Measurements from ENCODE around the gene MLLT6.

The MLLT6 gene

GRCh38 chr17:38674749-38675615, 30.1 kb upstream of the MLLT6 start, which contains the start of gene EPOP:
Gene EPOP, minus strand, starts transcription at chr17:38674957. Its CDS starts 462 bp downstream, at chr17:38674495.
- H3K9me3 ChIP-seq, result no peaks in the 10 kb centered on the region
- no peaks in the 10 kb centered on the region for H3K36me3 ChIP-seq
- peaks cover 11% of the 10 kb centered on the region for H3K27me3 ChIP-seq
- peak; percentile 96 for DNase-seq
- no peak for TF ChIP-seq CTCF (IDR thresholded peaks at IDR 0.05; ENCODE audit: low read depth, low read length)
- peak within 1 kb of the TSS; percentile 72 for H3K4me3 ChIP-seq (ENCODE audit: low read depth, low read length)
- H3K4me1 ChIP-seq, result peaks cover 4% of the 10 kb centered on the region

DNA sequence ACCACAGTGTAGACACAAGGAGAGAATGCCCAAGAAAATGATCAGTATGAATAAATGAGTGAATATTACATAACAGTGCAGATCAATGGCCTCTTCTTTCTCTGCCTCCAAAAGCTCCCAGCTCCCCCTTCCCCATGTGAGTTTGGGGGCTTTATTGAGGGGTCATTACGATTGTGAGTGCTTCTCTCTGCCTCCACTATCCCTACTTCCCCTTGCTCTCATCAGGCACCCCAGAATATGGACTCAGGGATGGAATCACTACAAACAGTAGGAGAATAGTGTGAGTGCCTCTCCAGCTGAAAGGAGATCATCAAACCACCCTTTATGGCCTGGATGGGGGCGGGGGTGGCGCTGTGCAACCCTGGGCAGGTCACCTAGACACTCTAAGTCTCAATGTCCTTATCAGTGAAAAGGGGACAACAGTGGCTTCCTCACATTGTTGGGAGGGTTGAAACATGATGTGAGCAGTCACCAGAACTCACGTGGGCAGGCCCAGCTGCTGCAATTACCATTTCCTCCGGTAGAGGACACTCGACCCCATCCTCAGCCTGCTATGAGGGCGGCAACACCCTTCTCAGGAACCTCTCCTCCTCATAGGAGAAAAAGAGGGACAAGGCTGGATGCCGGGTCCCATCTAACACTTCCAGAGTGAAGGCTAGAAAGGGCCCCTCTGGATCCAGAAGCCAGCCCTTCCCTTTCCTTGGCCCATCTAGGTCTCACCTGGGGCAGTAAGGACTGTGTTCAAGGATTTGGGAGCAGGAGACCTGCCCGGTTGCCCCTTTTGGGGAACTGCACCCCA, 28.2 kb upstream of the MLLT6 start:
- Histone ChIP-seq H3K4me3 (ENCODE audit: low read depth, low read length) (no peak overlapping the region), H3K9me3 (no peaks in the 10 kb centered on the region), H3K36me3 (no peaks in the 10 kb centered on the region), H3K27me3 (peaks cover 11% of the 10 kb centered on the region), H3K4me1 (peaks cover 4% of the 10 kb centered on the region)
- peak; percentile 97 for TF ChIP-seq CTCF (IDR thresholded peaks at IDR 0.05; ENCODE audit: low read depth, low read length)
- peak; percentile 83 for DNase-seq

- no peaks in the 10 kb centered on the region for H3K9me3 ChIP-seq
- TF ChIP-seq CTCF (IDR thresholded peaks at IDR 0.05; ENCODE audit: low read depth, low read length), result no peak
- H3K4me1 ChIP-seq, result peaks cover 4% of the 10 kb centered on the region
Measured at GRCh38 chr17:38677819-38678218, 27.3 kb upstream of the MLLT6 start.

GRCh38 chr17:38681096-38681495, 24.0 kb upstream of the MLLT6 start:
- no peak for DNase-seq
- Histone ChIP-seq H3K4me3 (ENCODE audit: low read depth, low read length) (no peak overlapping the region), H3K36me3 (no peaks in the 10 kb centered on the region), H3K27me3 (no peaks in the 10 kb centered on the region), H3K4me1 (peaks cover 4% of the 10 kb centered on the region), H3K9me3 (no peaks in the 10 kb centered on the region)
- no peak for TF ChIP-seq CTCF (IDR thresholded peaks at IDR 0.05; ENCODE audit: low read depth, low read length)

More at GRCh38 chr17:38677819-38678218, 27.3 kb upstream of the MLLT6 start:
- Histone ChIP-seq H3K4me3 (ENCODE audit: low read depth, low read length) (no peak overlapping the region), H3K27me3 (peaks cover 11% of the 10 kb centered on the region), H3K36me3 (no peaks in the 10 kb centered on the region)
- no peak for DNase-seq

DNA sequence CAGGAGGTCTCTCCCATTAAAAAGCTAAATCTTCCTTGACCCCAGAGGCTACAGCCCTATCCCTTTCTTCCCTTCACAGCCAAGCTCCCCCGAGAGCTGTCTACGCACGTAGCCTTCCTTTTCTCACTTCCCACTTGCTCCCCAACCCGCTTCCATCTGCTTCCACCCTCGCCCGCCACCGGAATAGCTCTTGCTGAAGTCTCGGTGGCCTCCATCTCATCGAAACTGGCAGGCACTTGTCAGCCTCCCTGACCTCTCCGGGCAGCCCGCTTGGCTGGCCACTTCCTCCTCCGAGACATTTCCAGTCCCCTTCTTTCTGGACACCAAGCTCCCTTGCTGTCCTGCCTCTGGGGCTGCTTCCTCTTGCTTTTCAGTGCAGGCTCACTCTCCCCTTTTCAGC, 19.6 kb upstream of the MLLT6 start:
- no peaks in the 10 kb centered on the region for H3K27me3 ChIP-seq
- no peaks in the 10 kb centered on the region for H3K9me3 ChIP-seq
- H3K36me3 ChIP-seq, result no peaks in the 10 kb centered on the region
- no peak overlapping the region for H3K4me3 ChIP-seq (ENCODE audit: low read depth, low read length)
- no peak for TF ChIP-seq CTCF (IDR thresholded peaks at IDR 0.05; ENCODE audit: low read depth, low read length)
- H3K4me1 ChIP-seq, result peaks cover under 1% of the 10 kb centered on the region; the same call in 1 of the 2 replicates
- DNase-seq, result no peak

Data from BE2C (cell line).